Mesendoderm (in vitro differentiated cells): ENCODE data around the gene SLC16A3.
"Not testable (repeated sequence)": the region's sequence is repeated elsewhere in the genome, so short reads cannot be mapped to it uniquely, and the experiment has no call there.

Experiments
- DNase-seq: peaks from one replicate; pipeline ENCODE4 v3.0.0; 2013
- H2AK5ac ChIP-seq: 2 replicates; pipeline ENCODE4 v1.6.1; 2013; ENCODE audit warnings: low read length, inconsistent platforms
- H2BK120ac ChIP-seq: 2 replicates; pipeline ENCODE4 v1.6.1; 2013; ENCODE audit warnings: low read depth, mild to moderate bottlenecking, low read length, moderate library complexity, mixed read lengths
- H2BK15ac ChIP-seq: replicated peaks from 2 replicates; pipeline ENCODE4 v1.6.1; 2013; ENCODE audit warnings: low read depth, mild to moderate bottlenecking, moderate library complexity
- H2BK5ac ChIP-seq: 2 replicates; pipeline ENCODE4 v1.6.1; 2013; ENCODE audit warnings: low read length, inconsistent platforms
- H3K18ac ChIP-seq: 2 replicates; pipeline ENCODE4 v1.6.1; 2013; ENCODE audit warnings: mild to moderate bottlenecking, low read length, mixed read lengths
- H3K23ac ChIP-seq: one replicate; pipeline ENCODE4 v1.6.1; 2013; ENCODE audit warnings: low read length
- H3K27ac ChIP-seq: 2 replicates; pipeline ENCODE4 v1.5.1; 2013; ENCODE audit warnings: low read depth, mild to moderate bottlenecking, inconsistent platforms, low read length, moderate library complexity
- H3K27me3 ChIP-seq: 2 replicates; pipeline ENCODE4 v1.6.1; 2013; ENCODE audit warnings: low read length, control low read depth, mild to moderate bottlenecking, inconsistent platforms; ENCODE audit not compliant: insufficient read depth, poor library complexity
- H3K36me3 ChIP-seq: 2 replicates; pipeline ENCODE4 v1.6.1; 2013; ENCODE audit warnings: low read length, inconsistent platforms; ENCODE audit not compliant: control insufficient read depth, insufficient read depth
- H3K4ac ChIP-seq: one replicate; pipeline ENCODE4 v1.6.1; 2013; ENCODE audit warnings: low read depth, mild to moderate bottlenecking, low read length, moderate library complexity
- H3K4me1 ChIP-seq: 2 replicates; pipeline ENCODE4 v1.6.1; 2013; ENCODE audit warnings: low read depth, low read length, inconsistent platforms; ENCODE audit not compliant: control insufficient read depth
- H3K4me2 ChIP-seq: 2 replicates; pipeline ENCODE4 v1.6.1; 2013; ENCODE audit warnings: low read length
- H3K4me3 ChIP-seq: 2 replicates; pipeline ENCODE4 v1.5.1; 2013; ENCODE audit warnings: mild to moderate bottlenecking, low read length
- H3K56ac ChIP-seq: one replicate; pipeline ENCODE4 v1.6.1; 2013; ENCODE audit warnings: low read length
- H3K79me1 ChIP-seq: 2 replicates; pipeline ENCODE4 v1.6.1; 2013; ENCODE audit warnings: low read length, inconsistent platforms
- H3K79me2 ChIP-seq: 2 replicates; pipeline ENCODE4 v1.6.1; 2013; ENCODE audit warnings: mild to moderate bottlenecking, low read length; ENCODE audit not compliant: control insufficient read depth, insufficient read depth
- H3K9ac ChIP-seq: 2 replicates; pipeline ENCODE4 v1.6.1; 2013; ENCODE audit warnings: low read length, inconsistent platforms
- H4K5ac ChIP-seq: one replicate; pipeline ENCODE4 v1.6.1; 2013; ENCODE audit warnings: low read length
- H4K8ac ChIP-seq: one replicate; pipeline ENCODE4 v1.6.1; 2013; ENCODE audit warnings: low read depth, mild to moderate bottlenecking, control low read depth, low read length, moderate library complexity
- WGBS: extraction: QIAGEN DNeasy Blood & Tissue Kit; methylation state at CpG from one replicate; pipeline ENCODE4 v1.1.7; 2013; ENCODE audit warnings: low lambda C conversion rate, missing lambda C conversion rate; ENCODE audit not compliant: insufficient coverage; ENCODE audit errors: extremely low coverage; 5-methylcytosine and 5-hydroxymethylcytosine counted together

SLC16A3 gene

DNA sequence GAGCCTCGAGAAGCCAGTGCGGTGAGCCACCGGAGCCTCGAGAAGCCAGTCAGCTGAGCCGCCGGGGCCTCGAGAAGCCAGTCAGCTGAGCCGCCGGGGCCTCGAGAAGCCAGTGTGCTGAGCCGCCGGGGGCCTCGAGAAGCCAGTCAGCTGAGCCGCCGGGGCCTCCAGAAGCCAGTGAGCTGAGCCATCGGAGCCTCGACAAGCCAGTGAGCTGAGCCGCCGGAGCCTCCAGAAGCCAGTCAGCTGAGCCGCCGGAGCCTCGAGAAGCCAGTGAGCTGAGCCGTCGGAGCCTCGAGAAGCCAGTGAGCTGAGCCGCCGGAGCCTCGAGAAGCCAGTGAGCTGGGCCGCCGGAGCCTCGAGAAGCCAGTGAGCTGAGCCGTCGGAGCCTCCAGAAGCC is 25.9 kb downstream of the SLC16A3 start:
- not testable (repeated sequence) for H3K27ac ChIP-seq, H3K4me1 ChIP-seq, H4K5ac ChIP-seq, H2BK5ac ChIP-seq, H3K27me3 ChIP-seq, H2BK120ac ChIP-seq, H4K8ac ChIP-seq, H3K18ac ChIP-seq, DNase-seq, H3K4me2 ChIP-seq, H3K9ac ChIP-seq, H3K23ac ChIP-seq, H3K56ac ChIP-seq, H2BK15ac ChIP-seq, H3K4me3 ChIP-seq, H3K4ac ChIP-seq, H2AK5ac ChIP-seq
- Histone ChIP-seq H3K79me1 (peaks cover 38% of the 10 kb centered on the region), H3K36me3 (peaks cover 36% of the 10 kb centered on the region), H3K79me2 (peaks cover 20% of the 10 kb centered on the region)
- WGBS, result no CpG with 5 or more reads among the region's 33 CpGs

DNA sequence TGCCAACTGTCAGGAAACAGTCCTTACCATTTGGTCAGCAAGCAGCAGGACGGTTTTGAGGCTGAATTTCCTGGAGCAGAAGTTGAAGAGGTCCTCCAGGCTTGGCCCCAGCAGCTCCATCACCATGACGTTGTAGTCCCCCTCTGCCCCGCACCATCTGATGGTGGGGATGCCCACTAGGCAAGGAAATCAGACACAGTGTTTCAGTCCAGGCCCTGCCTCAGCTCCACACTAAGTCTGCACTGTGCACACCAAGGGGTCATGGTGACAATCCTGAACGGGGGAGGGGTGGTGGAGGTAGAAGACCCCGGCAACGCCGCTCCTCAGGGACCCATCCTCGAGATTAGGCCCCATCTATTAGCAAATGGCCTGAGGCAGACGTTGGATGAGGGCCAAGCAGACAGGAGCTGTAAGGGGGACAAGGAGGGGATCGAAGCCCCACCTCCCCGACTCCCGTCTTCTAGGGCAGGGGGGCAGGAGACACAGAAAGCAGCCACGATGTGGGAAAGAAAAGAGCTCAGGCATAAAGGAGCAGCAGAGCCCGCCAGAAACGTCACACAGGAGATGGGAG is 26.6 kb downstream of the SLC16A3 start:
- no peak overlapping the region for H3K4ac ChIP-seq
- no peaks in the 10 kb centered on the region for H3K4me1 ChIP-seq
- peaks cover 23% of the 10 kb centered on the region for H3K79me2 ChIP-seq
- no peak overlapping the region for H2BK15ac ChIP-seq
- no peak overlapping the region for H3K4me2 ChIP-seq
- no peaks in the 10 kb centered on the region for H3K27me3 ChIP-seq
- H4K8ac ChIP-seq, result no peak overlapping the region
- H3K18ac ChIP-seq, result no peak overlapping the region
- H2BK5ac ChIP-seq, result no peak overlapping the region
- no peak overlapping the region for H2AK5ac ChIP-seq
- WGBS, result no CpG with 5 or more reads among the region's 15 CpGs
- peaks cover 37% of the 10 kb centered on the region for H3K79me1 ChIP-seq
- no peak overlapping the region for H3K9ac ChIP-seq
- no peak overlapping the region for H4K5ac ChIP-seq
- DNase-seq, result no peak
- H3K4me3 ChIP-seq, result no peak overlapping the region
- H2BK120ac ChIP-seq, result no peak overlapping the region
- peaks cover 41% of the 10 kb centered on the region for H3K36me3 ChIP-seq
- no peak overlapping the region for H3K56ac ChIP-seq
- no peak overlapping the region for H3K27ac ChIP-seq
- no peak overlapping the region for H3K23ac ChIP-seq

DNA sequence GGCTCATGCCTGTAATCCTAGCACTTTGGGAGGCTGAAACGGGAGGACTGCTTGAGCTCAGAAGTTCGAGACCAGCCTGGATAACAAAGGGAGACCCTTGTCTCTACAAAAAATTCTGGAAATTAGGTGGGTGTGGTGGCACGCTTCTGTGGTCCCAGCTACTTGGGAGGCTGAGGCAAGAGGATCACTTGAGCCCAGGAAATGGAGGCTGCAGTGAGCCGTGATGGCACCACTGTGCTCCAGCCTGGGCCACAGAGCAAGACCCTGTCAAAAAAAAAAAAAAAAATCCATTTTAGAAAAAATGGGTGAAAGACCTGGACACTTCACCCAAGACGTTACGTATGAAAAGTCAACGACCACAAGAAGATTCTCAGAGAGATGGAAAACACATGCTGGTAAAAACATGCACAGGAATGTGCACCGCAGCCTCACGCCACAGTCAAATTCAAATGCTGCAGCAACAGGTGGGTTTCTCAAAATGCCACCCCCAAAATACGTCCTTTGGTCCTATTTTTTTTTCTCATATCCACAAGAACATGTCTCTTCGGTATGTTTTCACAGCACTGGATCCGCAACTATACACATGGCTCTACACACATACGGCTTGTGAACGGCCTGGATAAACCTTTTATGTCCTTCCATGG is 27.5 kb downstream of the SLC16A3 start:
- Histone ChIP-seq H2BK120ac (no peak overlapping the region), H2AK5ac (no peak overlapping the region), H2BK5ac (no peak overlapping the region), H3K23ac (no peak overlapping the region), H3K79me1 (peaks cover 39% of the 10 kb centered on the region), H3K79me2 (peaks cover 27% of the 10 kb centered on the region), H3K27me3 (no peaks in the 10 kb centered on the region), H3K36me3 (peaks cover 39% of the 10 kb centered on the region), H4K8ac (no peak overlapping the region), H3K4ac (no peak overlapping the region), H3K4me3 (no peak overlapping the region), H3K56ac (no peak overlapping the region), H3K4me2 (no peak overlapping the region), H3K18ac (no peak overlapping the region), H3K4me1 (no peaks in the 10 kb centered on the region), H2BK15ac (no peak overlapping the region), H4K5ac (no peak overlapping the region), H3K27ac (no peak overlapping the region), H3K9ac (no peak overlapping the region)
- no CpG with 5 or more reads among the region's 14 CpGs for WGBS
- DNase-seq, result no peak

DNA sequence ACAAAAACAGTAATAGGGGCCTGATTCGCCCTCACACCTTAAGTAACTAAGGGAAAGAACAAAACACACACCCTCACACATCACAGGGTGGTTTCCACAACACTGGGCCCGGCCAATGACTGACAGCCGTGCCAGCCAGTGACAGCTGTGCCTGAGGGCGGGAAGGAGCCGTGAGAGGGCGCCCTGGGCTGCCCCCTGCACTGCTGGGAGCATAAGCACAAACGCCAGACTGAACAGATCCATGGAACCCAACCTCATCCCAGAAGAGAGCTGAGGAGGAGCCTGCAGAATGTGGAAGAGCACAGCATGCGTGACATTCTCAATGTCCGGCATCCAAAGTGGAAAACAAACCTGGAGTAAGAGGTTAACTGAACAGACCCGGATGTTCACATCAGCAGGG is 28.6 kb downstream of the SLC16A3 start:
- H3K79me2 ChIP-seq, result peaks cover 36% of the 10 kb centered on the region
- H2AK5ac ChIP-seq, result no peak overlapping the region
- no peaks in the 10 kb centered on the region for H3K4me1 ChIP-seq
- H2BK15ac ChIP-seq, result no peak overlapping the region
- H3K23ac ChIP-seq, result no peak overlapping the region
- no peak overlapping the region for H2BK5ac ChIP-seq
- H3K79me1 ChIP-seq, result peaks cover 37% of the 10 kb centered on the region
- H3K4me2 ChIP-seq, result no peak overlapping the region
- peak; percentile 73 for DNase-seq
- no peak overlapping the region for H3K9ac ChIP-seq
- H3K27me3 ChIP-seq, result no peaks in the 10 kb centered on the region
- H3K4ac ChIP-seq, result no peak overlapping the region
- H3K56ac ChIP-seq, result no peak overlapping the region
- H3K36me3 ChIP-seq, result peaks cover 39% of the 10 kb centered on the region
- H4K8ac ChIP-seq, result no peak overlapping the region
- no peak overlapping the region for H2BK120ac ChIP-seq
- H3K4me3 ChIP-seq, result no peak overlapping the region
- no peak overlapping the region for H4K5ac ChIP-seq
- no peak overlapping the region for H3K27ac ChIP-seq
- H3K18ac ChIP-seq, result no peak overlapping the region
- WGBS, result no CpG with 5 or more reads among the region's 10 CpGs

DNA sequence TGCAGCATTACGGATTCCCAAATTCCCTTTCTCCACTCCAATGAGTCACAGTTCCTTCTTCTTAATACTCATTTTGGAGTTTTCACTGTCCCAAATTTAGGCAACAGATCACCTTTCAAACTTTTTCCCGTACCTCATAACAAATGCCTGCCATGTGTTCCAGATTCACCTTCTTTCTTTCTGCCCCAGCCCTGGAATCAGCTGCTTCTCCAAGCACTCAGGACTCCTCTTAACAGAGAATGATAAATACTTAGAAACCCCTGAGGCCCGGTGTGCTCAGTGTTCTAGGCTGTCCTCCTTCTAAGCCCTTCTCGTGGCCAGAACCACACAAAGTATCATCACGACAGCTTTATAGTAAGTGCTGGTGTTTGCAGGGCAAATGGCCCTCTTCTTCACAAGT is 29.7 kb downstream of the SLC16A3 start:
- H3K56ac ChIP-seq, result no peak overlapping the region
- H3K79me1 ChIP-seq, result peaks cover 32% of the 10 kb centered on the region
- H3K36me3 ChIP-seq, result peaks cover 32% of the 10 kb centered on the region
- no peaks in the 10 kb centered on the region for H3K27me3 ChIP-seq
- H2BK120ac ChIP-seq, result no peak overlapping the region
- no peak overlapping the region for H3K23ac ChIP-seq
- H4K5ac ChIP-seq, result no peak overlapping the region
- no CpG with 5 or more reads among the region's 5 CpGs for WGBS
- H3K4me1 ChIP-seq, result no peaks in the 10 kb centered on the region
- peaks cover 34% of the 10 kb centered on the region for H3K79me2 ChIP-seq
- H3K27ac ChIP-seq, result no peak overlapping the region
- no peak overlapping the region for H3K4ac ChIP-seq
- no peak overlapping the region for H2BK5ac ChIP-seq
- no peak for DNase-seq
- no peak overlapping the region for H2AK5ac ChIP-seq
- no peak overlapping the region for H3K18ac ChIP-seq
- no peak overlapping the region for H3K4me3 ChIP-seq
- no peak overlapping the region for H2BK15ac ChIP-seq
- H4K8ac ChIP-seq, result no peak overlapping the region
- H3K9ac ChIP-seq, result no peak overlapping the region
- no peak overlapping the region for H3K4me2 ChIP-seq
